ENCODE results near the gene KDM4C. TPM values are rescaled to one million over a fixed set of nuclear protein-coding genes. Genes with fewer than 3 reads are reported as not detected.

Gene KDM4C
- total and polyA plus RNA-seq, 2 of the 13 experiments (the other 11 are each of a cell fraction or from before 2014, with no cell fraction given): 19.4 to 23.6 TPM

- intact Hi-C loops (cut with micrococcal nuclease; ENCODE audit: unreplicated experiment): no loop called here
- Histone ChIP-seq H3K4me2 (ENCODE audit: low read depth, low read length) (no peak overlapping the region), H4K20me1 (ENCODE audit: insufficient read depth, low read length) (no peaks in the 10 kb centered on the region), H3K27ac (ENCODE audit: extremely low read length, insufficient read depth, low read length) (no peak overlapping the region), H3K9me3 (ENCODE audit: low read length) (no peaks in the 10 kb centered on the region), H3K79me2 (ENCODE audit: insufficient read depth, low read length) (no peaks in the 10 kb centered on the region), H2AFZ (ENCODE audit: low read length) (no peak overlapping the region), H3K9ac (ENCODE audit: insufficient read depth, low read depth, low read length) (no peak overlapping the region), H3K36me3 (replicated peaks in 1 of 2; ENCODE audit: control insufficient read depth in 1 of 2, insufficient read depth in 2 of 2, low read length in 2 of 2) (peaks cover 1 to 5% of the 10 kb centered on the region in 2 experiments; a peak in 2 of 5 replicates), H3K4me3 (replicated peaks in 1 of 3; ENCODE audit: insufficient read depth in 1 of 3, low read depth in 2 of 3, low read length in 3 of 3) (no peak overlapping the region), H3K27me3 (ENCODE audit: control insufficient read depth in 1 of 2, insufficient read depth in 2 of 2, low read length in 2 of 2) (no peaks in the 10 kb centered on the region), H3K4me1 (ENCODE audit: insufficient read depth, low read length) (peaks cover 14% of the 10 kb centered on the region)
- POLR2A ChIA-PET: no interaction called here
- TF ChIP-seq GATA4 (IDR thresholded peaks at IDR 0.05; ENCODE audit: borderline replicate concordance, low read depth) (no peak), ZNF333 (CRISPR knock-in tag; IDR thresholded peaks at IDR 0.05; ENCODE audit: borderline replicate concordance) (no peak)
- no peak for FAIRE-seq
- no peak for DNase-seq (ENCODE audit: low spot score)
- in situ Hi-C loops (cut with HindIII; ENCODE audit: extremely low pct_ligation_motif_present, low pct_unique_long_range_greater_than_20kb): loop anchor here (10.0 kb wide), 1 partner anchor 59 kb away; no protein-coding TSS in a partner anchor
- no peak; the same call in 1 of the 3 replicates for ATAC-seq
- CTCF ChIA-PET (ENCODE audit: low intra/inter-chr PET ratio, low total read pairs): no interaction called here
- WGBS (ENCODE audit: low lambda C conversion rate): 94% methylated on average over 9 of the region's 9 CpGs
- BruUV-seq (replicated peaks): no TSS peak
These were observed 396.3 kb downstream of the KDM4C start for GRCh38 chr9:7154003-7154619.

- no peak overlapping the region for H3K27ac ChIP-seq (ENCODE audit: extremely low read length, insufficient read depth, low read length)
- no peak overlapping the region for H3K9ac ChIP-seq (ENCODE audit: insufficient read depth, low read depth, low read length)
- H3K36me3 ChIP-seq (replicated peaks in 1 of 2; ENCODE audit: control insufficient read depth in 1 of 2, insufficient read depth in 2 of 2, low read length in 2 of 2): peaks cover 1 to 5% of the 10 kb centered on the region in 2 experiments; a peak in 2 of 5 replicates
- H3K9me3 ChIP-seq (ENCODE audit: low read length): no peaks in the 10 kb centered on the region
- TF ChIP-seq PRDM10 (CRISPR knock-in tag; IDR thresholded peaks at IDR 0.05; ENCODE audit: low read depth): no peak
- no peak for TF ChIP-seq TEAD3 (CRISPR knock-in tag; optimal IDR thresholded peaks at IDR 0.05; ENCODE audit: borderline replicate concordance)
- H2AFZ ChIP-seq (ENCODE audit: low read length): no peak overlapping the region
- ATAC-seq: no peak
- H4K20me1 ChIP-seq (ENCODE audit: insufficient read depth, low read length): no peaks in the 10 kb centered on the region
- peaks cover 14% of the 10 kb centered on the region for H3K4me1 ChIP-seq (ENCODE audit: insufficient read depth, low read length)
- H3K27me3 ChIP-seq (ENCODE audit: control insufficient read depth in 1 of 2, insufficient read depth in 2 of 2, low read length in 2 of 2): no peaks in the 10 kb centered on the region
- no peak overlapping the region for H3K4me2 ChIP-seq (ENCODE audit: low read depth, low read length)
- 99% methylated on average over 4 of the region's 4 CpGs for WGBS (ENCODE audit: low lambda C conversion rate)
- in situ Hi-C loops (cut with HindIII; ENCODE audit: extremely low pct_ligation_motif_present, low pct_unique_long_range_greater_than_20kb) (loop anchor here (10.0 kb wide), 1 partner anchor 60 kb away; no protein-coding TSS in a partner anchor), intact Hi-C loops (cut with micrococcal nuclease; ENCODE audit: unreplicated experiment) (no loop called here)
- no peak overlapping the region for H3K4me3 ChIP-seq (replicated peaks in 1 of 3; ENCODE audit: insufficient read depth in 1 of 3, low read depth in 2 of 3, low read length in 3 of 3)
- POLR2A ChIA-PET: no interaction called here
- CTCF ChIA-PET (ENCODE audit: low intra/inter-chr PET ratio, low total read pairs): no interaction called here
- no peak for DNase-seq (ENCODE audit: low spot score)
- H3K79me2 ChIP-seq (ENCODE audit: insufficient read depth, low read length): no peaks in the 10 kb centered on the region
- BruUV-seq (replicated peaks): no TSS peak
- no peak for FAIRE-seq
These were observed 396.9 kb downstream of the KDM4C start for GRCh38 chr9:7154650-7155049.
